Measurements from ENCODE around the gene SPOCK3. TPM values are rescaled to one million over a fixed set of nuclear protein-coding genes. Genes with fewer than 3 reads are reported as not detected.

SPOCK3 gene
- total RNA-seq, 2 donors from 2014 or later, result not detected

DNA sequence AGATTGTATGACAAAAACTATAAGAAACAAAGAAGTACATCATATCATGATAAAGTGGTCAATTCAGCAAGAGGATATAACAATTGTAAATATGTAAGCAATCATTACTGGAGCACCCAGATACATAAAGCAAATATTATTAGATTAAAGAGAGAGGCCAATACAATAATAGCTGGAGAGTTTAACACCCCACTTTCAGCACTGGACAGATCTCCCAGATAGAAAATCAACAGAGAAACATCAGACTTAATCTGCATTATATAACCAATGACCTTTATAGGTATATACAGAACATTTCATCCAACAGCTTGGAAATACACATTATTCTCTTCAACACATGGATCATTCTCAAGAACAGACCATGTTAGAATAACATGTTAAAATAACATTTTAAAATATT, 128.4 kb downstream of the SPOCK3 start:
- Histone ChIP-seq H3K9me3 (no peaks in the 10 kb centered on the region), H3K4me3 (no peak overlapping the region), H3K4me1 (no peaks in the 10 kb centered on the region), H3K27me3 (no peaks in the 10 kb centered on the region), H3K27ac (no peak overlapping the region), H3K36me3 (no peaks in the 10 kb centered on the region)
- no peak for DNase-seq (ENCODE audit: low spot score)
- TF ChIP-seq, protein P1, sequence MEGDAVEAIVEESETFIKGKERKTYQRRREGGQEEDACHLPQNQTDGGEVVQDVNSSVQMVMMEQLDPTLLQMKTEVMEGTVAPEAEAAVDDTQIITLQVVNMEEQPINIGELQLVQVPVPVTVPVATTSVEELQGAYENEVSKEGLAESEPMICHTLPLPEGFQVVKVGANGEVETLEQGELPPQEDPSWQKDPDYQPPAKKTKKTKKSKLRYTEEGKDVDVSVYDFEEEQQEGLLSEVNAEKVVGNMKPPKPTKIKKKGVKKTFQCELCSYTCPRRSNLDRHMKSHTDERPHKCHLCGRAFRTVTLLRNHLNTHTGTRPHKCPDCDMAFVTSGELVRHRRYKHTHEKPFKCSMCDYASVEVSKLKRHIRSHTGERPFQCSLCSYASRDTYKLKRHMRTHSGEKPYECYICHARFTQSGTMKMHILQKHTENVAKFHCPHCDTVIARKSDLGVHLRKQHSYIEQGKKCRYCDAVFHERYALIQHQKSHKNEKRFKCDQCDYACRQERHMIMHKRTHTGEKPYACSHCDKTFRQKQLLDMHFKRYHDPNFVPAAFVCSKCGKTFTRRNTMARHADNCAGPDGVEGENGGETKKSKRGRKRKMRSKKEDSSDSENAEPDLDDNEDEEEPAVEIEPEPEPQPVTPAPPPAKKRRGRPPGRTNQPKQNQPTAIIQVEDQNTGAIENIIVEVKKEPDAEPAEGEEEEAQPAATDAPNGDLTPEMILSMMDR (IDR thresholded peaks at IDR 0.05), result no peak

DNA sequence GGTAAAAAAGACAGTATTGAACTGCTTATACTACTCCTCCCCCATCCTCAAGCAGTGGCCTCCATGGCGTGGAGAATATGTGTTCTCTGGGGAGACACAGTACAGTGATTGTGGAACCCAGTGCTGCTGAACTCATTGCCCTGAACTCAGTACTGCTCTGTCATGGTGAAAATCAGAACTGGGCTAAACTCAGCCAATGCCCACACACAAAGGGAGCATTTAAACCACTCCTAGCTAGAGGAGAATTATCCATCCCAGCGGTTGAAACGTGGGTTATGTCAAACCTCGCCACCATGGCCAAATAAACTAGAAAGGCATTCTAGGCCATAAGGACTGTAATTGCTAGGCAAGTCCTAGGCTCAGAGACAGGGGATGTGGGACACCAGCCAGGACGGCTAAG, 131.8 kb downstream of the SPOCK3 start:
- Histone ChIP-seq H3K27me3 (no peaks in the 10 kb centered on the region), H3K4me1 (no peaks in the 10 kb centered on the region), H3K9me3 (no peaks in the 10 kb centered on the region), H3K36me3 (no peaks in the 10 kb centered on the region), H3K27ac (no peak overlapping the region), H3K4me3 (no peak overlapping the region)
- TF ChIP-seq, protein P1 (IDR thresholded peaks at IDR 0.05), result no peak
- no peak for DNase-seq (ENCODE audit: low spot score)

DNA sequence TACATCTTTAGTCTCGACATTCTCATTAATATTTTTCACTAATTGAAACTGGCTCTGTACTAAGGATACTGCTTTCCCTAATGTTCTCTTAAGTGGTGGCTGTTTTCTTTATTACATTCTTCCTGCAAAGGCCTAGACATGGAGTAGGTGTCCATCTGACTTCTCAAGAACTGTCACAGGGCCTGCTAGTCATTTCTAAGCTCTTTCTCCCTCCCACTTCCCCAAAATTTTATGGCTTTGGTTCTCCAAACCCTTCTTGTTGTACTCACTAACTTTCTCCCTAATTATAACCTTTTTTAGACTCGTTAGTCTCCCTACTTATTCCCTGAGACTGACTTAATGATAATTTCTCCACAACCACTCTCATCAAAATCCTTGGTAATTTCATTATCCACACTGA, 133.3 kb downstream of the SPOCK3 start:
- Histone ChIP-seq H3K4me1 (no peaks in the 10 kb centered on the region), H3K36me3 (no peaks in the 10 kb centered on the region), H3K27me3 (no peaks in the 10 kb centered on the region), H3K27ac (no peak overlapping the region), H3K9me3 (no peaks in the 10 kb centered on the region), H3K4me3 (no peak overlapping the region)
- no peak for DNase-seq (ENCODE audit: low spot score)
- TF ChIP-seq, protein P1 (IDR thresholded peaks at IDR 0.05), result no peak

DNA sequence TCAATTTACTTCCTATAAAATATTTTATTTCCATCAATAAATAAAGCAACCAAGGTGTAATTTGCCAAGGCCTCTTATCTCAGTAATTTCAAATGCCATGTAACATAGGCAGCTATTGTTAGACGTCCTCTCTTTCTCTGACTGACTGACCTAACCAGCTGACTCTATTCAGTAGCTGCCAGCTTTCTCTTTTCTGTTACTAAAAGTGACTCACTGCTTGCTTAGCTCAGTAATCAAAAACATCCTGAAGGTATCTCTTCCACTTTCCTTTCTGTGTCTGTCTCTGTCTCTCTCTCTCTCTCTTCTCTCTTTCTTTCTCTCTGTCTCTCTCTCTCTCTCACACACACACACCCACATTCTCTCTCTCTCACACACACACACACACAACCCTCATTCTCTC, 134.2 kb downstream of the SPOCK3 start:
- no peaks in the 10 kb centered on the region for H3K4me1 ChIP-seq
- peak overlapping the region in 1 of 2 donors; percentile 50 for H3K27ac ChIP-seq
- no peaks in the 10 kb centered on the region for H3K9me3 ChIP-seq
- TF ChIP-seq, protein P1 (IDR thresholded peaks at IDR 0.05), result no peak
- DNase-seq (ENCODE audit: low spot score), result no peak
- H3K27me3 ChIP-seq, result no peaks in the 10 kb centered on the region
- no peaks in the 10 kb centered on the region for H3K36me3 ChIP-seq
- no peak overlapping the region for H3K4me3 ChIP-seq

DNA sequence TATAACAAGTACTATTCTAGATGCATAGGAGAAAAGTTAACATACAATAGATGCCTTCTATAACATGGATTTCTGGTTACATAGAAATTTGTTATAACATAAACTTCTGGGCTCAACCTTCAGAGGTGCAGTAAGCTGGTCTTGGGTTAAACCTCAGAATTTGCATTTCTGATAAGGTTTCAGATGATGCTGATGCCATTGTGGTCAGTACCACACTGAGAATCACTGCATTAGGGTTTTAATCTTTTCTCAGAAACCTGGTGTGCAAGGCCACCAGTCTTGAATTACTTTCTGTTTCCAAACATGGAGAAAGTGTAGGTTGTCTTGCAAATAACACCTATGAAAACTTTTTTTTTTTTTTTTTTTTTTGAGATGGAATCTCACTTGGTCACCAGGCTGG, 146.2 kb downstream of the SPOCK3 start:
- Histone ChIP-seq H3K36me3 (no peaks in the 10 kb centered on the region), H3K4me3 (no peak overlapping the region), H3K27me3 (no peaks in the 10 kb centered on the region), H3K9me3 (no peaks in the 10 kb centered on the region), H3K4me1 (no peaks in the 10 kb centered on the region), H3K27ac (no peak overlapping the region)
- TF ChIP-seq, protein P1 (IDR thresholded peaks at IDR 0.05), result no peak
- DNase-seq (ENCODE audit: low spot score), result no peak

DNA sequence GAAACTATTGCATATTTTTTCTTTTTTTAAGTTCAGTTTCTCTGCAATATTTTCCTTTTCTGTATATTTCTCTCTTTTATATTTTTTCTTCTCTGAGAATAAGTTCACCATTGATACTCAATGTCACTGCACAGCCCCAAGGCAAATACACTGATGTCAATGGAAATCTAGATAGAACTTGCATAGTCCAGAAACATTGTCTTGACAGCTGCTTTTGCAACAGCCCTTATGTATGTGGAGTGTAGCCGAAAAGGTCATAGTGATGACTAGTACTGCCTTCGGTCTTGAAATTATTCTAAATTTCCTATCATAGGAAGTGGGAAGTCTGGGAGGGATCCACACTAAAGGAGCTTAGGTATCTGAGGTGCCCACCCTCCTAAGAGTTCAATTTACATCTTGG, 150.0 kb downstream of the SPOCK3 start:
- Histone ChIP-seq H3K36me3 (no peaks in the 10 kb centered on the region), H3K9me3 (no peaks in the 10 kb centered on the region), H3K4me3 (no peak overlapping the region), H3K27me3 (no peaks in the 10 kb centered on the region), H3K27ac (no peak overlapping the region), H3K4me1 (no peaks in the 10 kb centered on the region)
- TF ChIP-seq, protein P1 (IDR thresholded peaks at IDR 0.05), result no peak
- no peak for DNase-seq (ENCODE audit: low spot score)
